K562 (cell line): ENCODE results near the gene GNAT1. TPM values are rescaled to one million over a fixed set of nuclear protein-coding genes. Genes with fewer than 3 reads are reported as not detected.

ENCODE experiments used
- ATAC-seq: fragments of 200-7000 bp; cut with Tn5 transposase; 3 replicates; pipeline ENCODE4 v1.9.1; 2020; ENCODE audit warnings: moderate library complexity
- BruUV-seq: library from RNA; stranded (reverse); fragments of 400-500 nt; replicated peaks from 2 replicates; lab custom pipeline; 2021; lab: Mats Ljungman, UMichigan
- CTCF ChIA-PET: fragments of 300-600 bp; formaldehyde crosslinking; extraction: SDS; loops from one replicate; lab custom pipeline; 2021; ENCODE audit warnings: low intra/inter-chr PET ratio; lab: Yijun Ruan, JAX
- POLR2A ChIA-PET: fragments of 300-600, 350-650 bp; sonication (Branson Sonifier 250); formaldehyde crosslinking; extraction: SDS; loops from one replicate; lab custom pipeline; 2021; ENCODE audit warnings: antibody characterized with exemption, inconsistent platforms; lab: Yijun Ruan, JAX
- DNase-seq, 4 experiments: peaks; one replicate each; pipeline versions ENCODE4 v3.0.0 to v3.0.0-alpha.2; 2011 to 2018; ENCODE audit warnings: low spot score in 3 of 4, mixed read lengths in 3 of 4; ENCODE audit errors: extremely low read depth in 1 of 4
- FAIRE-seq: peaks from 2 replicates; lab custom pipeline; 2011; peaks lifted over from hg19 to GRCh38; lab: Jason Lieb, UNC
- H2AFZ ChIP-seq: 2 replicates; pipeline ENCODE4 v1.6.0; 2011; ENCODE audit warnings: low read depth, low read length, control low read depth, inconsistent platforms
- H3K27ac ChIP-seq: fragments of 200-600 bp; 3 replicates; pipeline ENCODE4 v1.8.0; 2011; ENCODE audit warnings: low read depth, mild to moderate bottlenecking, control low read depth, inconsistent platforms, low read length, moderate library complexity, mixed read lengths; ENCODE audit errors: extremely low read depth
- H3K27me3 ChIP-seq, 2 experiments: fragments of 300-600 bp in 1 of 2; 2 replicates in 1 of 2; 3 replicates in 1 of 2; pipeline versions ENCODE4 v1.6.0 to v1.8.0; 2011; ENCODE audit warnings: inconsistent platforms in 2 of 2, low read length in 2 of 2, mild to moderate bottlenecking in 1 of 2, mixed read lengths in 1 of 2, moderate library complexity in 1 of 2; ENCODE audit not compliant: control insufficient read depth in 2 of 2, insufficient read depth in 2 of 2
- H3K36me3 ChIP-seq: fragments of 300-600 bp; 3 replicates; pipeline ENCODE4 v1.8.0; 2011; ENCODE audit warnings: mild to moderate bottlenecking, low read length, inconsistent platforms; ENCODE audit not compliant: control insufficient read depth, insufficient read depth
- H3K4me1 ChIP-seq, 2 experiments: fragments of 200-600 bp in 1 of 2; replicated peaks in 1 of 2; 2 replicates in 1 of 2; 3 replicates in 1 of 2; pipeline versions ENCODE4 v1.5.1 to v1.8.0; 2011; ENCODE audit warnings: inconsistent platforms in 2 of 2, low read length in 2 of 2, mild to moderate bottlenecking in 1 of 2, mixed read lengths in 1 of 2, moderate library complexity in 1 of 2; ENCODE audit not compliant: control insufficient read depth in 2 of 2, insufficient read depth in 2 of 2
- H3K4me2 ChIP-seq: 2 replicates; pipeline ENCODE4 v1.6.1; 2011; ENCODE audit warnings: low read length, control low read depth, inconsistent platforms, mixed read lengths; ENCODE audit not compliant: insufficient read depth
- H3K4me3 ChIP-seq: fragments of 200-600 bp; sonication (generic), shearing (Covaris generic); 2 replicates; pipeline ENCODE4 v1.5.1; 2016; ENCODE audit warnings: control low read depth, inconsistent platforms
- H3K79me2 ChIP-seq: fragments of 200-600 bp; 3 replicates; pipeline ENCODE4 v1.8.0; 2011; ENCODE audit warnings: low read length, inconsistent platforms; ENCODE audit not compliant: control insufficient read depth, insufficient read depth
- H3K9ac ChIP-seq, 2 experiments: 2 replicates each; pipeline versions ENCODE4 v1.6.0 to v1.6.1; 2011; ENCODE audit warnings: low read depth in 2 of 2, low read length in 2 of 2, control low read depth in 1 of 2, inconsistent platforms in 1 of 2, mild to moderate bottlenecking in 1 of 2, mixed read lengths in 1 of 2; ENCODE audit not compliant: insufficient read depth in 1 of 2
- H3K9me1 ChIP-seq: one replicate; pipeline ENCODE4 v1.6.0; 2011; ENCODE audit warnings: inconsistent platforms, mild to moderate bottlenecking, low read length, moderate library complexity; ENCODE audit not compliant: control insufficient read depth, insufficient read depth
- H3K9me3 ChIP-seq: replicated peaks from 2 replicates; pipeline ENCODE4 v1.5.1; 2011; ENCODE audit warnings: low read depth, low read length, inconsistent platforms; ENCODE audit not compliant: control insufficient read depth, insufficient read depth
- H4K20me1 ChIP-seq: replicated peaks from 2 replicates; pipeline ENCODE4 v1.6.1; 2011; ENCODE audit warnings: low read length, inconsistent platforms, mixed read lengths; ENCODE audit not compliant: control insufficient read depth, insufficient read depth
- BCOR ChIP-seq: fragments of 450-650 bp; IDR thresholded peaks from 2 replicates; pipeline ENCODE4 v1.6.1; 2016
- BMI1 ChIP-seq: fragments of 150-350 bp; IDR thresholded peaks from 2 replicates; pipeline ENCODE4 v1.6.1; 2014; ENCODE audit warnings: low read length
- CHD4 ChIP-seq: fragments of 200-600 bp; sonication (generic); IDR thresholded peaks from 3 replicates; pipeline ENCODE4 v1.6.1; 2012; ENCODE audit warnings: low read depth, mild to moderate bottlenecking, mixed read lengths, low read length, inconsistent platforms; ENCODE audit not compliant: insufficient read depth, insufficient replicate concordance, poor library complexity, severe bottlenecking
- ESRRA ChIP-seq: fragments of 450-650 bp; IDR thresholded peaks from 2 replicates; pipeline ENCODE4 v1.6.1; 2014; ENCODE audit warnings: low read depth, mild to moderate bottlenecking, moderate library complexity, borderline replicate concordance
- ETV1 ChIP-seq: fragments of 450-650 bp; conservative IDR thresholded peaks from 2 replicates; pipeline ENCODE4 v1.6.1; 2016; ENCODE audit warnings: missing genetic modification characterization, control low read depth, low read depth, missing compliant biosample characterization
- GABPA ChIP-seq: fragments of 200-800 bp; sonication (Bioruptor generic); conservative IDR thresholded peaks from 2 replicates; pipeline ENCODE4 v1.6.1; 2016; ENCODE audit warnings: low read depth, missing genetic modification characterization, missing compliant biosample characterization
- NELFE ChIP-seq: IDR thresholded peaks from 2 replicates; pipeline ENCODE4 v1.6.1; 2011; ENCODE audit warnings: mild to moderate bottlenecking; ENCODE audit not compliant: insufficient read depth, insufficient read length
- RBM25 ChIP-seq: fragments of 200-400 bp; formaldehyde crosslinking; IDR thresholded peaks from 2 replicates; pipeline ENCODE4 v1.6.1; 2018; ENCODE audit warnings: low read length, low read depth, moderate library complexity; ENCODE audit not compliant: severe bottlenecking
- RBM39 ChIP-seq: fragments of 200-400 bp; formaldehyde crosslinking; optimal IDR thresholded peaks from 2 replicates; pipeline ENCODE3; 2018; ENCODE audit warnings: low read depth, low read length
- SUPT5H ChIP-seq: fragments of 450-650 bp; IDR thresholded peaks from 2 replicates; pipeline ENCODE4 v1.6.1; 2016
- ZKSCAN1 ChIP-seq: fragments of 150-350 bp; IDR thresholded peaks from 2 replicates; pipeline ENCODE4 v1.6.1; 2016; ENCODE audit warnings: low read depth, low read length
- ZNF586 ChIP-seq: fragments of 450-650 bp; formaldehyde crosslinking; conservative IDR thresholded peaks from 2 replicates; pipeline ENCODE4 v1.4.0; 2020; ENCODE audit warnings: mild to moderate bottlenecking, moderate library complexity
- ZNF780A ChIP-seq: fragments of 250-450 bp; sonication (Bioruptor Pico); IDR thresholded peaks from 2 replicates; pipeline ENCODE4 v1.5.0; 2021; ENCODE audit warnings: mild to moderate bottlenecking
- WGBS: fragments of 100-300 bp; shearing (Covaris generic); methylation state at CpG from one replicate; pipeline ENCODE4 v1.1.6; 2016; ENCODE audit warnings: low coverage, mixed read lengths; ENCODE audit not compliant: insufficient coverage; ENCODE audit errors: missing lambda C conversion rate; 5-methylcytosine and 5-hydroxymethylcytosine counted together
- in situ Hi-C: fragments of 300-500 bp; cut with MboI; formaldehyde crosslinking; loops from 4 replicates; pipeline ENCODE4 v1.15.0; 2018; ENCODE audit warnings: inconsistent platforms, mixed read lengths
- intact Hi-C: fragments of 100-400 bp; cut with micrococcal nuclease; formaldehyde crosslinking; loops from 2 replicates; pipeline ENCODE4 v1.14.2; 2022
- polyA plus RNA-seq, 8 experiments: library from polyadenylated mRNA; depleted of rRNA in 4 of 8; stranded (reverse) in 5 of 8; unstranded in 3 of 8; fragments of >200 nt; fragmentation: Nextera tagmentation in 2 of 8; fragmentation: Illumina TruSeq in 1 of 8; extraction: Ambion mirVana in 2 of 8; extraction: Trizol in 1 of 8; gene quantifications; 2 replicates each; pipeline versions ENCODE4 v1.2.1 to v1.2.3, GENCODE V29; 2011 to 2014; ENCODE audit warnings: inconsistent platforms in 1 of 8, missing spikeins in 1 of 8
- total RNA-seq, 7 experiments: library from RNA; depleted of rRNA in 6 of 7; stranded (reverse); fragments of >200 nt in 6 of 7; fragmentation: Illumina TruSeq in 2 of 7; extraction: Trizol in 2 of 7; gene quantifications; 2 replicates each; pipeline versions ENCODE4 v1.2.1 to v1.2.3, GENCODE V29; 2011 to 2021; ENCODE audit warnings: low replicate concordance in 1 of 7
- TF ChIP-seq, protein P1 (sequence below): fragments of 250-450 bp; sonication (Bioruptor Pico); IDR thresholded peaks from 2 replicates; pipeline ENCODE4 v1.6.1; 2021; ENCODE audit warnings: mild to moderate bottlenecking
- TF ChIP-seq, protein P2 (sequence below), 2 experiments: fragments of 200-800 bp in 1 of 2; sonication (Bioruptor generic) in 1 of 2; sonication (generic) in 1 of 2; formaldehyde crosslinking in 1 of 2; IDR thresholded peaks in 1 of 2; conservative IDR thresholded peaks in 1 of 2; 2 replicates each; pipeline versions ENCODE4 v1.5.0 to v1.6.1; 2016 to 2020; ENCODE audit warnings: missing compliant biosample characterization in 1 of 2, missing genetic modification characterization in 1 of 2, missing genetic modification reagents in 1 of 2
- TF ChIP-seq, protein P3 (sequence below): IDR thresholded peaks from 2 replicates; pipeline ENCODE4 v1.6.1; 2011; ENCODE audit not compliant: insufficient read length; ENCODE audit errors: extremely low read depth
- TF ChIP-seq, protein P4 (sequence below), 3 experiments: fragments of 200-800 bp in 1 of 3; fragments of 250-450 bp in 1 of 3; fragments of 450-650 bp in 1 of 3; sonication (Bioruptor Pico) in 1 of 3; sonication (Bioruptor generic) in 1 of 3; formaldehyde crosslinking in 1 of 3; IDR thresholded peaks; 2 replicates each; pipeline versions ENCODE4 v1.6.1 to v1.8.0; 2016 to 2022; ENCODE audit warnings: mild to moderate bottlenecking in 2 of 3, missing genetic modification characterization in 2 of 3, missing compliant biosample characterization in 1 of 3, moderate library complexity in 1 of 3

Gene GNAT1
- total and polyA plus RNA-seq, 9 of the 15 experiments (the other 6 are each of a cell fraction or from before 2014, with no cell fraction given): not detected

DNA sequence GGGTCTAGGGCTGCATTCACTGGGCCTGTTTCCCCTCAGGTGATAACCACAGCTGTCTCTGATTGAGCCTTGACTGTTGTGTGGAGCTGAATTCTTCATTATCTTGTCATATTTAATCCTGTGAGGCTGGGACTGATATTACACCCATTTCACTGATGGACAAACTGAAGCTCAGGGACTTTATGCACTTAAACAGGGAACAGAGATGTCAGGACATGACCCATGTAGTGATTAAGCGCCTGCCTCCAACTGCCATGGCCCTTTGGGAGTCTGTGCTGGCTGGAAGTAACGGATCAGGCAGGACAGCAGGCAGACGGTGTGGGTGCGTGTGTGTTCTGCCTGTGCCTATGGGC lies 52.1 kb downstream of the GNAT1 start:
- no TSS peak for BruUV-seq
- peak overlapping the region; percentile 56; the same call in 2 of the 3 replicates for H3K27ac ChIP-seq
- ATAC-seq (no peak), FAIRE-seq (no peak), DNase-seq (no peak)
- WGBS: 100% methylated on average over 3 of the region's 4 CpGs
- peaks cover 42 to 55% of the 10 kb centered on the region in 2 experiments for H3K4me1 ChIP-seq
- H3K27me3 ChIP-seq: no peaks in the 10 kb centered on the region
- no peak overlapping the region for H2AFZ ChIP-seq
- peaks cover 7% of the 10 kb centered on the region; the same call in 1 of the 3 replicates for H3K36me3 ChIP-seq
- H3K9me1 ChIP-seq: no peaks in the 10 kb centered on the region
- H3K4me2 ChIP-seq: no peak overlapping the region
- CTCF ChIA-PET: no interaction called here
- POLR2A ChIA-PET: interaction anchor here (1.1 kb wide), 2 partner anchors 28 to 457 kb away, joined by 3 to 4 read pairs; partner anchors contain the start of gene IP6K1
- H3K4me3 ChIP-seq: no peak overlapping the region
- no peaks in the 10 kb centered on the region for H4K20me1 ChIP-seq
- H3K9ac ChIP-seq: no peak overlapping the region
- peaks cover 35% of the 10 kb centered on the region for H3K79me2 ChIP-seq
- intact Hi-C loops: no loop called here
- H3K9me3 ChIP-seq: no peaks in the 10 kb centered on the region
- in situ Hi-C loops: no loop called here
- TF ChIP-seq CHD4: no peak
- no peak for TF ChIP-seq ETV1 (tag)
- TF ChIP-seq, protein P1, sequence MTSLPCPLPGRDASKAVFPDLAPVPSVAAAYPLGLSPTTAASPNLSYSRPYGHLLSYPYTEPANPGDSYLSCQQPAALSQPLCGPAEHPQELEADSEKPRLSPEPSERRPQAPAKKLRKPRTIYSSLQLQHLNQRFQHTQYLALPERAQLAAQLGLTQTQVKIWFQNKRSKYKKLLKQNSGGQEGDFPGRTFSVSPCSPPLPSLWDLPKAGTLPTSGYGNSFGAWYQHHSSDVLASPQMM (CRISPR knock-in tag): no peak
- peak; percentile 91 for TF ChIP-seq RBM25
- TF ChIP-seq RBM39: no peak
- TF ChIP-seq, protein P2, sequence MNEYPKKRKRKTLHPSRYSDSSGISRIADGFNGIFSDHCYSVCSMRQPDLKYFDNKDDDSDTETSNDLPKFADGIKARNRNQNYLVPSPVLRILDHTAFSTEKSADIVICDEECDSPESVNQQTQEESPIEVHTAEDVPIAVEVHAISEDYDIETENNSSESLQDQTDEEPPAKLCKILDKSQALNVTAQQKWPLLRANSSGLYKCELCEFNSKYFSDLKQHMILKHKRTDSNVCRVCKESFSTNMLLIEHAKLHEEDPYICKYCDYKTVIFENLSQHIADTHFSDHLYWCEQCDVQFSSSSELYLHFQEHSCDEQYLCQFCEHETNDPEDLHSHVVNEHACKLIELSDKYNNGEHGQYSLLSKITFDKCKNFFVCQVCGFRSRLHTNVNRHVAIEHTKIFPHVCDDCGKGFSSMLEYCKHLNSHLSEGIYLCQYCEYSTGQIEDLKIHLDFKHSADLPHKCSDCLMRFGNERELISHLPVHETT (CRISPR knock-in tag; conservative IDR thresholded peaks at IDR 0.05 in 1 of 2, IDR thresholded peaks at IDR 0.05 in 1 of 2): no peak
- TF ChIP-seq, protein P3, sequence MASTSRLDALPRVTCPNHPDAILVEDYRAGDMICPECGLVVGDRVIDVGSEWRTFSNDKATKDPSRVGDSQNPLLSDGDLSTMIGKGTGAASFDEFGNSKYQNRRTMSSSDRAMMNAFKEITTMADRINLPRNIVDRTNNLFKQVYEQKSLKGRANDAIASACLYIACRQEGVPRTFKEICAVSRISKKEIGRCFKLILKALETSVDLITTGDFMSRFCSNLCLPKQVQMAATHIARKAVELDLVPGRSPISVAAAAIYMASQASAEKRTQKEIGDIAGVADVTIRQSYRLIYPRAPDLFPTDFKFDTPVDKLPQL: no peak
- TF ChIP-seq NELFE: no peak
- TF ChIP-seq SUPT5H: no peak
- no peak for TF ChIP-seq ZNF780A (CRISPR knock-in tag)
- TF ChIP-seq BMI1: no peak
- TF ChIP-seq ZNF586 (CRISPR knock-in tag): no peak
- TF ChIP-seq, protein P4, sequence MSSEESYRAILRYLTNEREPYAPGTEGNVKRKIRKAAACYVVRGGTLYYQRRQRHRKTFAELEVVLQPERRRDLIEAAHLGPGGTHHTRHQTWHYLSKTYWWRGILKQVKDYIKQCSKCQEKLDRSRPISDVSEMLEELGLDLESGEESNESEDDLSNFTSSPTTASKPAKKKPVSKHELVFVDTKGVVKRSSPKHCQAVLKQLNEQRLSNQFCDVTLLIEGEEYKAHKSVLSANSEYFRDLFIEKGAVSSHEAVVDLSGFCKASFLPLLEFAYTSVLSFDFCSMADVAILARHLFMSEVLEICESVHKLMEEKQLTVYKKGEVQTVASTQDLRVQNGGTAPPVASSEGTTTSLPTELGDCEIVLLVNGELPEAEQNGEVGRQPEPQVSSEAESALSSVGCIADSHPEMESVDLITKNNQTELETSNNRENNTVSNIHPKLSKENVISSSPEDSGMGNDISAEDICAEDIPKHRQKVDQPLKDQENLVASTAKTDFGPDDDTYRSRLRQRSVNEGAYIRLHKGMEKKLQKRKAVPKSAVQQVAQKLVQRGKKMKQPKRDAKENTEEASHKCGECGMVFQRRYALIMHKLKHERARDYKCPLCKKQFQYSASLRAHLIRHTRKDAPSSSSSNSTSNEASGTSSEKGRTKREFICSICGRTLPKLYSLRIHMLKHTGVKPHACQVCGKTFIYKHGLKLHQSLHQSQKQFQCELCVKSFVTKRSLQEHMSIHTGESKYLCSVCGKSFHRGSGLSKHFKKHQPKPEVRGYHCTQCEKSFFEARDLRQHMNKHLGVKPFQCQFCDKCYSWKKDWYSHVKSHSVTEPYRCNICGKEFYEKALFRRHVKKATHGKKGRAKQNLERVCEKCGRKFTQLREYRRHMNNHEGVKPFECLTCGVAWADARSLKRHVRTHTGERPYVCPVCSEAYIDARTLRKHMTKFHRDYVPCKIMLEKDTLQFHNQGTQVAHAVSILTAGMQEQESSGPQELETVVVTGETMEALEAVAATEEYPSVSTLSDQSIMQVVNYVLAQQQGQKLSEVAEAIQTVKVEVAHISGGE (CRISPR knock-in tag; IDR thresholded peaks at IDR 0.05): no peak
- TF ChIP-seq GABPA (tag): no peak
- peak; percentile 74 for TF ChIP-seq BCOR
- no peak for TF ChIP-seq ZKSCAN1
- no peak for TF ChIP-seq ESRRA
